Spleen (tissue), 11 donors: ENCODE data around the gene OR10C1. TPM values are rescaled to one million over a fixed set of nuclear protein-coding genes. Genes with fewer than 3 reads are reported as not detected.

Experiments used
- DNase-seq: peaks from one replicate; pipeline ENCODE4 v3.0.0-alpha.2; 2020
- H3K27ac ChIP-seq, 8 donors: fragments of 200-600 bp; sonication (generic) in 7 of 8; 1 replicate in 4 of 8; 2 replicates in 4 of 8; pipeline versions ENCODE4 v1.5.0 to v1.8.0; 2016 to 2021; ENCODE audit warnings: inconsistent platforms in 4 of 8, mild to moderate bottlenecking in 4 of 8, moderate library complexity in 1 of 8
- H3K27me3 ChIP-seq, 7 donors: fragments of 200-600 bp; sonication (generic) in 6 of 7; replicated peaks in 1 of 7; 1 replicate in 4 of 7; 2 replicates in 3 of 7; pipeline versions ENCODE4 v1.5.0 to v1.8.0; 2016 to 2021; ENCODE audit warnings: inconsistent platforms in 3 of 7, mild to moderate bottlenecking in 1 of 7
- H3K36me3 ChIP-seq, 6 donors: fragments of 200-600 bp; sonication (generic) in 5 of 6; 1 replicate in 4 of 6; 2 replicates in 2 of 6; pipeline versions ENCODE4 v1.5.0 to v1.8.0; 2016 to 2021; ENCODE audit warnings: inconsistent platforms in 2 of 6
- H3K4me1 ChIP-seq, 6 donors: fragments of 200-600 bp; sonication (generic) in 5 of 6; 1 replicate in 3 of 6; 2 replicates in 3 of 6; pipeline versions ENCODE4 v1.5.0 to v1.8.0; 2016 to 2021; ENCODE audit warnings: inconsistent platforms in 3 of 6
- H3K4me3 ChIP-seq, 8 donors: fragments of 200-600 bp; sonication (generic) in 7 of 8; 1 replicate in 4 of 8; 2 replicates in 4 of 8; pipeline versions ENCODE4 v1.5.0 to v1.8.0; 2016 to 2021; ENCODE audit warnings: inconsistent platforms in 4 of 8, mild to moderate bottlenecking in 4 of 8, moderate library complexity in 2 of 8
- H3K9me3 ChIP-seq, 8 donors: fragments of 200-600 bp; sonication (generic) in 7 of 8; 1 replicate in 4 of 8; 2 replicates in 4 of 8; pipeline versions ENCODE4 v1.5.0 to v1.8.0; 2016 to 2021; ENCODE audit warnings: inconsistent platforms in 4 of 8
- CTCF ChIP-seq, 11 experiments: fragments of 200-600 bp in 7 of 11; fragments of 450-650 bp in 4 of 11; sonication (generic) in 4 of 11; IDR thresholded peaks in 8 of 11; conservative IDR thresholded peaks in 3 of 11; 1 replicate in 7 of 11; 2 replicates in 4 of 11; pipeline versions ENCODE4 v1.4.0 to v1.8.0; 2016 to 2021; ENCODE audit warnings: antibody characterized with exemption in 11 of 11, inconsistent platforms in 4 of 11, mild to moderate bottlenecking in 1 of 11
- POLR2A ChIP-seq, 3 donors: fragments of 450-650 bp; IDR thresholded peaks; one replicate each; pipeline ENCODE4 v1.5.1; 2017; ENCODE audit warnings: antibody characterized with exemption in 3 of 3, mild to moderate bottlenecking in 1 of 3
- POLR2AphosphoS5 ChIP-seq, 3 donors: sonication (generic); formaldehyde crosslinking; IDR thresholded peaks; one replicate each; pipeline ENCODE4 v1.5.1; 2017; ENCODE audit warnings: antibody characterized with exemption in 3 of 3
- WGBS, 5 donors: extraction: QIAGEN DNeasy Blood & Tissue Kit in 3 of 5; methylation state at CpG; one replicate each; pipeline versions ENCODE4 v1.1.5 to v1.1.7; 2013 to 2018; 5-methylcytosine and 5-hydroxymethylcytosine counted together
- intact Hi-C: fragments of 100-400 bp; cut with DNase I; formaldehyde crosslinking; loops from one replicate; pipeline ENCODE4 v1.15.0; 2023; ENCODE audit warnings: low total_unique reads
- polyA plus RNA-seq, 3 donors: library from polyadenylated mRNA; stranded (reverse); fragments of 200-250 nt; gene quantifications; one replicate each; pipeline ENCODE4 v1.2.1, GENCODE V29; 2013
- total RNA-seq, 7 donors: library from RNA; depleted of rRNA in 3 of 7; stranded (reverse); fragments of >200 nt in 3 of 7; fragmentation: NEBNext Ultra II Directional in 4 of 7; extraction: Animal tissue kit (Norgen Biotek cat#: 25700) in 4 of 7; gene quantifications; one replicate each; pipeline versions ENCODE4 v1.1.0 to v1.2.1, GENCODE V29; 2016 to 2021
- donor health status: healthy with polysubstance abuse.
- donor health status: DM: no; HTN: no; CAD: no; lungs with moderate emphysema.
- donor health status: DM: no; HTN: no; CAD: no.
- donor health status: Bipolar disorder and iron deficiency.
- donor health status: healthy.
- donor health status: DM: no; HTN: no; CAD: no.
- donor health status: DM: yes; HTN: yes; CAD: no.

The OR10C1 gene
- total and polyA plus RNA-seq, 10 donors = not detected

- intact Hi-C loops = no loop called here
- TF ChIP-seq POLR2A (IDR thresholded peaks at IDR 0.05) = no peak
- no peak for TF ChIP-seq POLR2AphosphoS5 (IDR thresholded peaks at IDR 0.05)
- TF ChIP-seq CTCF (IDR thresholded peaks at IDR 0.05 in 8 of 11, conservative IDR thresholded peaks at IDR 0.05 in 3 of 11) = no peak
- no peak overlapping the region for H3K27ac ChIP-seq
- H3K9me3 ChIP-seq = no peaks in the 10 kb centered on the region
- no peaks in the 10 kb centered on the region for H3K4me1 ChIP-seq
- no peak for DNase-seq
- WGBS, 5 donors = 76 to 87% (median 81%) methylated on average over 6 of the region's 6 CpGs
- H3K27me3 ChIP-seq = peaks cover 0 to 15% (median 0%) of the 10 kb centered on the region in 7 donors
- no peak overlapping the region for H3K4me3 ChIP-seq
- no peaks in the 10 kb centered on the region for H3K36me3 ChIP-seq
Observed at GRCh38 chr6:29462022-29462421, 22.9 kb downstream of the OR10C1 start.

- TF ChIP-seq POLR2AphosphoS5 (IDR thresholded peaks at IDR 0.05) (no peak), CTCF (IDR thresholded peaks at IDR 0.05 in 8 of 11, conservative IDR thresholded peaks at IDR 0.05 in 3 of 11) (no peak), POLR2A (IDR thresholded peaks at IDR 0.05) (no peak)
- no peaks in the 10 kb centered on the region for H3K36me3 ChIP-seq
- H3K27ac ChIP-seq = no peak overlapping the region
- DNase-seq = no peak
- H3K4me1 ChIP-seq = no peaks in the 10 kb centered on the region
- H3K4me3 ChIP-seq = no peak overlapping the region
- H3K27me3 ChIP-seq = peaks cover 0 to 11% (median 0%) of the 10 kb centered on the region in 7 donors
- H3K9me3 ChIP-seq = no peaks in the 10 kb centered on the region
- intact Hi-C loops = no loop called here
- WGBS, 5 donors = 80 to 93% (median 87%) methylated on average over 2 of the region's 2 CpGs
Observed at GRCh38 chr6:29465279-29465678, 26.2 kb downstream of the OR10C1 start.

GRCh38 chr6:29465801-29466200, 26.7 kb downstream of the OR10C1 start:
- H3K36me3 ChIP-seq = no peaks in the 10 kb centered on the region
- TF ChIP-seq POLR2A (IDR thresholded peaks at IDR 0.05) = no peak
- DNase-seq = no peak
- no peak overlapping the region for H3K27ac ChIP-seq
- 88 to 95% (median 92%) methylated on average over 2 of the region's 2 CpGs for WGBS, 5 donors
- H3K4me1 ChIP-seq = no peaks in the 10 kb centered on the region
- H3K4me3 ChIP-seq = no peak overlapping the region
- no peaks in the 10 kb centered on the region for H3K9me3 ChIP-seq
- intact Hi-C loops = no loop called here
- H3K27me3 ChIP-seq = peaks cover 0 to 11% (median 0%) of the 10 kb centered on the region in 7 donors

- TF ChIP-seq CTCF (IDR thresholded peaks at IDR 0.05 in 8 of 11, conservative IDR thresholded peaks at IDR 0.05 in 3 of 11) (no peak), POLR2A (IDR thresholded peaks at IDR 0.05) (no peak), POLR2AphosphoS5 (IDR thresholded peaks at IDR 0.05) (no peak)
- H3K4me1 ChIP-seq = no peaks in the 10 kb centered on the region
- no peak overlapping the region for H3K4me3 ChIP-seq
- intact Hi-C loops = no loop called here
- no peaks in the 10 kb centered on the region for H3K36me3 ChIP-seq
- H3K27ac ChIP-seq = no peak overlapping the region
- H3K27me3 ChIP-seq = peaks cover 0 to 11% (median 0%) of the 10 kb centered on the region in 7 donors
- no peak for DNase-seq
- WGBS, 5 donors = 29 to 46% (median 44%) methylated on average over 6 of the region's 6 CpGs
- no peaks in the 10 kb centered on the region for H3K9me3 ChIP-seq
Observed at GRCh38 chr6:29466241-29466640, 27.1 kb downstream of the OR10C1 start.

GRCh38 chr6:29474996-29475395, 35.9 kb downstream of the OR10C1 start:
- H3K4me1 ChIP-seq = no peaks in the 10 kb centered on the region
- WGBS, 5 donors = 60 to 96% (median 91%) methylated on average over 2 of the region's 2 CpGs
- no peak for DNase-seq
- intact Hi-C loops = no loop called here
- H3K27ac ChIP-seq = no peak overlapping the region
- no peaks in the 10 kb centered on the region for H3K9me3 ChIP-seq
- TF ChIP-seq POLR2AphosphoS5 (IDR thresholded peaks at IDR 0.05) (no peak), POLR2A (IDR thresholded peaks at IDR 0.05) (no peak), CTCF (IDR thresholded peaks at IDR 0.05 in 8 of 11, conservative IDR thresholded peaks at IDR 0.05 in 3 of 11) (no peak)
- H3K4me3 ChIP-seq = no peak overlapping the region
- no peaks in the 10 kb centered on the region for H3K36me3 ChIP-seq
- H3K27me3 ChIP-seq = no peaks in the 10 kb centered on the region
